PFSK-1 (cell line): Measurements from ENCODE around the gene SPTBN4.

Source experiments
- FOXP2 ChIP-seq: optimal IDR thresholded peaks from 2 replicates; pipeline ENCODE3; 2011; ENCODE audit warnings: borderline replicate concordance, control low read depth, inconsistent platforms; ENCODE audit not compliant: insufficient read depth; ENCODE audit errors: extremely low read length, extremely low read depth
- POLR2AphosphoS5 ChIP-seq: IDR thresholded peaks from 2 replicates; pipeline ENCODE4 v1.6.1; 2012; ENCODE audit warnings: low read depth, mild to moderate bottlenecking, control low read depth, low read length, moderate library complexity
- SIN3A ChIP-seq: IDR thresholded peaks from 2 replicates; pipeline ENCODE4 v1.6.1; 2012; ENCODE audit warnings: mild to moderate bottlenecking, low read length, moderate library complexity, borderline replicate concordance; ENCODE audit not compliant: insufficient read depth
- TAF1 ChIP-seq: IDR thresholded peaks from 2 replicates; pipeline ENCODE4 v1.6.1; 2012; ENCODE audit warnings: low read length, control low read depth, borderline replicate concordance; ENCODE audit not compliant: insufficient read depth
- TF ChIP-seq, protein P1 (sequence below), 2 experiments: IDR thresholded peaks; 2 replicates each; pipeline versions ENCODE4 v1.6.1 to v1.8.0; 2011 to 2012; ENCODE audit warnings: low read depth in 2 of 2, low read length in 2 of 2, control low read depth in 1 of 2, inconsistent platforms in 1 of 2, mild to moderate bottlenecking in 1 of 2, moderate library complexity in 1 of 2; ENCODE audit not compliant: insufficient read depth in 1 of 2

Gene SPTBN4

DNA sequence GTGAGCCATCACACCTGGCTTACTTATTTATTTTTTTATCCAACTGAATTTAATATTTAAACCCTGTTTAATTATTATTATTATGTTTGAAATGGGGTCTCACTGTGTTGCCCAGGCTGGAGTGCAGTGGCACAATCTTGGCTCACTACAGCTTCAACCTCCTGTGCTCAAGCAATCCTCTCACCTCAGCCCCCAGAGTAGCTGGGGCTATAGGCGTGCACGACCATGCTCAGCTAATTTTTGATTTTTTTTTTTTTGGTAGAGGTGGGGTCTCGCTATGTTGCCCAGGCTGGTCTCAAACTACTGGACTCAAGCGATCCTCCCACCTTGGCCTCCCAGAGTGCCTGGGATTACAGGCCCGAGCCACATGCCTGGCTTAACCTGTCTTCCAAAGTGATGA is 32.5 kb downstream of the SPTBN4 start:
- TF ChIP-seq SIN3A (no peak), POLR2AphosphoS5 (no peak), FOXP2 (no peak), TAF1 (no peak)
- TF ChIP-seq, protein P1, sequence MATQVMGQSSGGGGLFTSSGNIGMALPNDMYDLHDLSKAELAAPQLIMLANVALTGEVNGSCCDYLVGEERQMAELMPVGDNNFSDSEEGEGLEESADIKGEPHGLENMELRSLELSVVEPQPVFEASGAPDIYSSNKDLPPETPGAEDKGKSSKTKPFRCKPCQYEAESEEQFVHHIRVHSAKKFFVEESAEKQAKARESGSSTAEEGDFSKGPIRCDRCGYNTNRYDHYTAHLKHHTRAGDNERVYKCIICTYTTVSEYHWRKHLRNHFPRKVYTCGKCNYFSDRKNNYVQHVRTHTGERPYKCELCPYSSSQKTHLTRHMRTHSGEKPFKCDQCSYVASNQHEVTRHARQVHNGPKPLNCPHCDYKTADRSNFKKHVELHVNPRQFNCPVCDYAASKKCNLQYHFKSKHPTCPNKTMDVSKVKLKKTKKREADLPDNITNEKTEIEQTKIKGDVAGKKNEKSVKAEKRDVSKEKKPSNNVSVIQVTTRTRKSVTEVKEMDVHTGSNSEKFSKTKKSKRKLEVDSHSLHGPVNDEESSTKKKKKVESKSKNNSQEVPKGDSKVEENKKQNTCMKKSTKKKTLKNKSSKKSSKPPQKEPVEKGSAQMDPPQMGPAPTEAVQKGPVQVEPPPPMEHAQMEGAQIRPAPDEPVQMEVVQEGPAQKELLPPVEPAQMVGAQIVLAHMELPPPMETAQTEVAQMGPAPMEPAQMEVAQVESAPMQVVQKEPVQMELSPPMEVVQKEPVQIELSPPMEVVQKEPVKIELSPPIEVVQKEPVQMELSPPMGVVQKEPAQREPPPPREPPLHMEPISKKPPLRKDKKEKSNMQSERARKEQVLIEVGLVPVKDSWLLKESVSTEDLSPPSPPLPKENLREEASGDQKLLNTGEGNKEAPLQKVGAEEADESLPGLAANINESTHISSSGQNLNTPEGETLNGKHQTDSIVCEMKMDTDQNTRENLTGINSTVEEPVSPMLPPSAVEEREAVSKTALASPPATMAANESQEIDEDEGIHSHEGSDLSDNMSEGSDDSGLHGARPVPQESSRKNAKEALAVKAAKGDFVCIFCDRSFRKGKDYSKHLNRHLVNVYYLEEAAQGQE (IDR thresholded peaks at IDR 0.05; ENCODE audit: insufficient read depth in 1 of 2, low read depth in 2 of 2, low read length in 2 of 2) = no peak

DNA sequence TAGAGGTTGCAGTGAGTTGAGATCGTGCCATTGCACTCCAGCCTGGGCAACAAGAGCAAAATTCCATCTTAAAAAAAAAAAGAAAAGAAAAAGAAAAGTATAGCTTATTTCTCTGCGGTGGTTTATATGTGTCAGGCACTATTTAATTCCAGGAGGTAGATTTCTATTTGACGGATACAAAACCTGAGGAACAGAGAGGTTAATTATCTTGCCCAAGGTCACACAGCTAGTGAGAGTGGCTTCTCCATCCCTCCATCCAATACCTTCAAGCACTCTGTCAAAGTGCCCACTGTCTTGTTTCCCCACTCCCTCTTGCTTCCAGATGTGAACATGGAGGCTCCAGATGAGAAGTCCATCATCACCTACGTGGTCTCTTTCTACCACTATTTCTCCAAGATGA is 34.8 kb downstream of the SPTBN4 start:
- TF ChIP-seq POLR2AphosphoS5 (no peak), SIN3A (no peak), TAF1 (no peak), FOXP2 (no peak)
- TF ChIP-seq, protein P1 (IDR thresholded peaks at IDR 0.05; ENCODE audit: insufficient read depth in 1 of 2, low read depth in 2 of 2, low read length in 2 of 2) = no peak

DNA sequence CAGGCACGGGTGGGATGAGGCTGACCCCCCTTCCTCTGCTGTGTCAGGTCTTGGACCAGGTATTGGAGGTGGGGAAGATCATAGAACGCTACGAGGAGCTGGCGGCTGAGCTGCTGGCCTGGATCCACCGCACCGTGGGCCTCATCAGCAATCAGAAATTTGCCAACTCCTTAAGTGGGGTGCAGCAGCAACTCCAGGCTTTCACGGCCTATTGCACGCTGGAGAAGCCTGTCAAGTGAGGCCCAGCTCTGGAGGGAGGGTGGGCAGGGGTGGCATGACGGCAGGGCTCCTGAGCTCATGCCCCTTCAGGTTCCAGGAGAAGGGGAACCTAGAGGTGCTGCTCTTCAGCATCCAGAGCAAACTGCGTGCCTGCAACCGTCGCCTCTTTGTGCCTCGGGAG is 35.3 kb downstream of the SPTBN4 start:
- TF ChIP-seq POLR2AphosphoS5 (no peak), SIN3A (no peak), FOXP2 (no peak), TAF1 (no peak)
- TF ChIP-seq, protein P1 (IDR thresholded peaks at IDR 0.05; ENCODE audit: insufficient read depth in 1 of 2, low read depth in 2 of 2, low read length in 2 of 2) = no peak

DNA sequence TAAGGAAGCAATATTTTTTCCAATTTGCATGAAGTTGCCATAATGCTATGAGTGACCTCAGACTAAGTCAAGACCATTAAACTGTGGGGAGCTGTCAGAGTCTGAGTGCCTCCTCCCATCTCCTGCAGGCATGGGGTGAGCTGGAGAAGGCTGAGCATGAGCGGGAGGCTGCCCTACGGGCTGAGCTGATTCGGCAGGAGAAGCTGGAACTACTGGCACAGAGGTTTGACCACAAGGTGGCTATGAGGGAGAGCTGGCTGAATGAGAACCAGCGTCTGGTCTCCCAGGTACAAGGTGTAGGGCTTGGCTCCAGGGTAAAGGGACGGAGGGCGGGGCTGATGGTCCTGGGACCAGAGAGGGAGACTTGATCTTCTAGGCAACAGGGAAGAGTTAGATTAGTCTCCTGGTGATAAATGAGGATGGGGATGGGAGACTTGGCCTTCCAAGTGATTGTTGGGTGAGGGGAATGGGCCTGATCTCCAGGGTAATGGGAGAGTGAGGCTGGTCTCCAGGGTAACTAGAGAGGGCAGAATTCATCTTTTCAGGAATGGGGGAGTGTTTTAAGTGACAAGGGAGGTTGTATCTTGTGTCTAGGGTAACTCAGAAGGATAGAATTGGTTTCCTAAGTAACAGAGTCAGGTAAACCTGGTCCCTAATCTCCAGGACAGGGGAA is 36.0 kb downstream of the SPTBN4 start:
- TF ChIP-seq SIN3A (no peak), FOXP2 (no peak), POLR2AphosphoS5 (no peak), TAF1 (no peak)
- TF ChIP-seq, protein P1 (IDR thresholded peaks at IDR 0.05; ENCODE audit: insufficient read depth in 1 of 2, low read depth in 2 of 2, low read length in 2 of 2) = no peak
